ENCODE results near the gene ELP1. TPM values are rescaled to one million over a fixed set of nuclear protein-coding genes. Genes with fewer than 3 reads are reported as not detected.

The ELP1 gene
- total and polyA plus RNA-seq, 4 donors = 9.3 to 27.7 (median 16.4) TPM

GRCh38 chr9:108861464-108861863, 72.5 kb downstream of the ELP1 start:
- no peak for DNase-seq (ENCODE audit: low spot score)
- no peaks in the 10 kb centered on the region for H3K36me3 ChIP-seq (ENCODE audit: control insufficient read depth in 4 of 4, insufficient read depth in 3 of 4, low read depth in 1 of 4, low read length in 3 of 4)

GRCh38 chr9:108860764-108861163, 73.2 kb downstream of the ELP1 start:
- 97% methylated on average over 2 of the region's 2 CpGs for WGBS
- H3K36me3 ChIP-seq (ENCODE audit: control insufficient read depth in 4 of 4, insufficient read depth in 3 of 4, low read depth in 1 of 4, low read length in 3 of 4) = no peaks in the 10 kb centered on the region
- no peak overlapping the region for H3K9ac ChIP-seq (ENCODE audit: low read depth in 1 of 2, low read length in 2 of 2)
- no peak overlapping the region for H3K4me3 ChIP-seq (ENCODE audit: low read depth in 1 of 3, low read length in 3 of 3)
- no peak for DNase-seq (ENCODE audit: low spot score)
- H3K27me3 ChIP-seq (ENCODE audit: control insufficient read depth in 4 of 4, insufficient read depth in 4 of 4, low read length in 3 of 4) = no peaks in the 10 kb centered on the region
- H3K4me1 ChIP-seq (ENCODE audit: control insufficient read depth in 4 of 4, insufficient read depth in 4 of 4, low read length in 3 of 4) = no peaks in the 10 kb centered on the region
- H3K9me3 ChIP-seq (ENCODE audit: control insufficient read depth in 4 of 4, low read length in 3 of 4) = no peaks in the 10 kb centered on the region
- no peak for TF ChIP-seq HNF4A (conservative IDR thresholded peaks at IDR 0.05)
- H3K27ac ChIP-seq (ENCODE audit: low read depth in 1 of 2, low read length in 2 of 2) = no peak overlapping the region

More at GRCh38 chr9:108861464-108861863, 72.5 kb downstream of the ELP1 start:
- no peak for TF ChIP-seq EGR1 (IDR thresholded peaks at IDR 0.05; ENCODE audit: low read depth in 2 of 2)
- no peak for TF ChIP-seq JUND (IDR thresholded peaks at IDR 0.05)
- no peak for TF ChIP-seq YY1 (IDR thresholded peaks at IDR 0.05)
- TF ChIP-seq HNF4G (IDR thresholded peaks at IDR 0.05) = no peak
- TF ChIP-seq NR2F2 (IDR thresholded peaks at IDR 0.05) = no peak
- no peak for TF ChIP-seq HNF4A (conservative IDR thresholded peaks at IDR 0.05)
- TF ChIP-seq ATF3 (IDR thresholded peaks at IDR 0.05) = no peak
- TF ChIP-seq FOXA1 (IDR thresholded peaks at IDR 0.05) = no peak
- TF ChIP-seq REST (IDR thresholded peaks at IDR 0.05) = no peak
- no peak overlapping the region for H3K4me3 ChIP-seq (ENCODE audit: low read depth in 1 of 3, low read length in 3 of 3)
- no peak overlapping the region for H3K27ac ChIP-seq (ENCODE audit: low read depth in 1 of 2, low read length in 2 of 2)
- 94% methylated on average over 7 of the region's 7 CpGs for WGBS
- H3K27me3 ChIP-seq (ENCODE audit: control insufficient read depth in 4 of 4, insufficient read depth in 4 of 4, low read length in 3 of 4) = no peaks in the 10 kb centered on the region
- no peak overlapping the region for H3K9ac ChIP-seq (ENCODE audit: low read depth in 1 of 2, low read length in 2 of 2)
- H3K4me1 ChIP-seq (ENCODE audit: control insufficient read depth in 4 of 4, insufficient read depth in 4 of 4, low read length in 3 of 4) = no peaks in the 10 kb centered on the region
- H3K9me3 ChIP-seq (ENCODE audit: control insufficient read depth in 4 of 4, low read length in 3 of 4) = no peaks in the 10 kb centered on the region

GRCh38 chr9:108860354-108860753, 73.6 kb downstream of the ELP1 start:
- Histone ChIP-seq H3K27me3 (ENCODE audit: control insufficient read depth in 4 of 4, insufficient read depth in 4 of 4, low read length in 3 of 4) (no peaks in the 10 kb centered on the region), H3K27ac (ENCODE audit: low read depth in 1 of 2, low read length in 2 of 2) (no peak overlapping the region), H3K4me3 (ENCODE audit: low read depth in 1 of 3, low read length in 3 of 3) (no peak overlapping the region), H3K4me1 (ENCODE audit: control insufficient read depth in 4 of 4, insufficient read depth in 4 of 4, low read length in 3 of 4) (no peaks in the 10 kb centered on the region), H3K36me3 (ENCODE audit: control insufficient read depth in 4 of 4, insufficient read depth in 3 of 4, low read depth in 1 of 4, low read length in 3 of 4) (no peaks in the 10 kb centered on the region), H3K9me3 (ENCODE audit: control insufficient read depth in 4 of 4, low read length in 3 of 4) (no peaks in the 10 kb centered on the region), H3K9ac (ENCODE audit: low read depth in 1 of 2, low read length in 2 of 2) (no peak overlapping the region)
- no peak for DNase-seq (ENCODE audit: low spot score)
- WGBS = 92% methylated on average over 4 of the region's 4 CpGs
- TF ChIP-seq CTCF (IDR thresholded peaks at IDR 0.05; ENCODE audit: low read depth, low read length, missing input control) = no peak
- no peak for TF ChIP-seq EGR1 (IDR thresholded peaks at IDR 0.05; ENCODE audit: low read depth in 2 of 2)
- TF ChIP-seq REST (IDR thresholded peaks at IDR 0.05) = no peak
- no peak for TF ChIP-seq GABPA (IDR thresholded peaks at IDR 0.05 in 1 of 2, conservative IDR thresholded peaks at IDR 0.05 in 1 of 2)
- TF ChIP-seq FOXA2 (IDR thresholded peaks at IDR 0.05) = no peak
